HG02840 (cell line): Measurements from ENCODE around the gene SLC1A2.
"Not testable (repeated sequence)": the region's sequence is repeated elsewhere in the genome, so short reads cannot be mapped to it uniquely, and the experiment has no call there.

ENCODE experiments used
- ATAC-seq: cut with Tn5 transposase; IDR thresholded peaks from one replicate; pipeline ENCODE4 v1.9.1; 2021; ENCODE audit warnings: mild to moderate bottlenecking, moderate library complexity, moderate number of reproducible peaks; ENCODE audit not compliant: unreplicated experiment, low FRiP score

SLC1A2 gene

GRCh38 chr11:35232891-35233330 lies 186.4 kb downstream of the SLC1A2 start:
- ATAC-seq: no peak

GRCh38 chr11:35231076-35231860 lies 188.1 kb downstream of the SLC1A2 start:
- ATAC-seq: no peak

- no peak for ATAC-seq
Measured at GRCh38 chr11:35230388-35230787, 189.0 kb downstream of the SLC1A2 start.

GRCh38 chr11:35228328-35228725 lies 191.0 kb downstream of the SLC1A2 start:
- ATAC-seq: no peak

- no peak for ATAC-seq
Measured at GRCh38 chr11:35227576-35228327, 191.6 kb downstream of the SLC1A2 start.

GRCh38 chr11:35226756-35227155 lies 192.6 kb downstream of the SLC1A2 start:
- ATAC-seq: not testable (repeated sequence)

- ATAC-seq: no peak
Measured at GRCh38 chr11:35225946-35226520, 193.3 kb downstream of the SLC1A2 start.

GRCh38 chr11:35223991-35224390 lies 195.4 kb downstream of the SLC1A2 start:
- ATAC-seq: no peak

GRCh38 chr11:35223371-35223796 lies 196.0 kb downstream of the SLC1A2 start:
- no peak for ATAC-seq

- no peak for ATAC-seq
Measured at GRCh38 chr11:35218956-35219355, 200.4 kb downstream of the SLC1A2 start.

- ATAC-seq: no peak
Measured at GRCh38 chr11:35216962-35217678, 202.2 kb downstream of the SLC1A2 start.

- ATAC-seq: no peak
Measured at GRCh38 chr11:35215945-35216344, 203.4 kb downstream of the SLC1A2 start.

GRCh38 chr11:35214792-35215193 lies 204.6 kb downstream of the SLC1A2 start:
- ATAC-seq: no peak

- no peak for ATAC-seq
Measured at GRCh38 chr11:35214226-35214770, 205.1 kb downstream of the SLC1A2 start.

GRCh38 chr11:35211952-35212351 lies 207.4 kb downstream of the SLC1A2 start:
- ATAC-seq: no peak

GRCh38 chr11:35210876-35211546 lies 208.3 kb downstream of the SLC1A2 start:
- ATAC-seq: no peak

GRCh38 chr11:35208795-35209194 lies 210.6 kb downstream of the SLC1A2 start:
- ATAC-seq: no peak

- ATAC-seq: no peak
Measured at GRCh38 chr11:35207471-35208403, 211.6 kb downstream of the SLC1A2 start.

- no peak for ATAC-seq
Measured at GRCh38 chr11:35206616-35207015, 212.7 kb downstream of the SLC1A2 start.
